HCT116 (cell line): Measurements from ENCODE around the gene MYCBP2. TPM values are rescaled to one million over a fixed set of nuclear protein-coding genes. Genes with fewer than 3 reads are reported as not detected.

Source experiments
- ATAC-seq: fragments of 200-7000 bp; cut with Tn5 transposase; 2 replicates; pipeline ENCODE4 v1.9.1; 2020; ENCODE audit warnings: mild to moderate bottlenecking, moderate library complexity
- BruUV-seq: library from RNA; stranded (reverse); fragments of 400-500 nt; replicated peaks from 2 replicates; lab custom pipeline; 2021; lab: Mats Ljungman, UMichigan
- CTCF ChIA-PET: fragments of 300-600 bp; sonication (Branson Sonifier 250); formaldehyde crosslinking; loops from one replicate; lab custom pipeline; 2021; ENCODE audit warnings: antibody characterized with exemption; lab: Charles Lee
- POLR2A ChIA-PET: fragments of 300-600, 350-600 bp; sonication (Branson Sonifier 250); formaldehyde crosslinking; loops from one replicate; lab custom pipeline; 2021; ENCODE audit warnings: antibody characterized with exemption; lab: Charles Lee
- RAD21 ChIA-PET, 2 experiments: fragments of 300-600 bp; sonication (Branson Sonifier 250); formaldehyde crosslinking; loops; one replicate each; lab custom pipeline; 2023; ENCODE audit warnings: low total read pairs in 2 of 2; ENCODE audit not compliant: uncharacterized antibody in 2 of 2, unreplicated experiment in 2 of 2, low non-redundant PET in 1 of 2; lab: Charles Lee
- DNase-seq: peaks from one replicate; pipeline ENCODE4 v3.0.0-alpha.2; 2010; ENCODE audit warnings: low read depth, low spot score
- H2AFZ ChIP-seq: fragments of 200-600 bp; shearing (Covaris generic), sonication (generic); 2 replicates; pipeline ENCODE4 v1.6.1; 2017; ENCODE audit warnings: low read depth, mixed run types, mixed read lengths, antibody characterized with exemption, low read length; ENCODE audit not compliant: poor library complexity, severe bottlenecking
- H3K27ac ChIP-seq: 2 replicates; pipeline ENCODE4 v1.5.1; 2012; ENCODE audit warnings: low read depth, low read length
- H3K27me3 ChIP-seq: fragments of 200-600 bp; sonication (generic); 2 replicates; pipeline ENCODE4 v1.6.1; 2016; ENCODE audit warnings: mixed run types, low read length, mixed read lengths; ENCODE audit not compliant: insufficient read depth
- H3K36me3 ChIP-seq, 2 experiments: fragments of 200-500 bp in 1 of 2; fragments of 200-600 bp in 1 of 2; sonication (Bioruptor generic) in 1 of 2; sonication (generic) in 1 of 2; 2 replicates each; pipeline versions ENCODE4 v1.5.1 to v1.6.1; 2014 to 2016; ENCODE audit warnings: low read length in 2 of 2, inconsistent platforms in 1 of 2, mixed read lengths in 1 of 2, mixed run types in 1 of 2; ENCODE audit not compliant: insufficient read depth in 2 of 2, control insufficient read depth in 1 of 2
- H3K4me1 ChIP-seq, 2 experiments: fragments of 200-600 bp in 1 of 2; sonication (generic) in 1 of 2; 2 replicates each; pipeline versions ENCODE4 v1.5.1 to v1.6.1; 2012 to 2017; ENCODE audit warnings: low read length in 2 of 2, inconsistent platforms in 1 of 2, mild to moderate bottlenecking in 1 of 2, mixed read lengths in 1 of 2, mixed run types in 1 of 2, moderate library complexity in 1 of 2; ENCODE audit not compliant: insufficient read depth in 2 of 2, control insufficient read depth in 1 of 2
- H3K4me2 ChIP-seq: fragments of 200-600 bp; sonication (generic); 2 replicates; pipeline ENCODE4 v1.6.1; 2017; ENCODE audit warnings: mixed run types, low read length, mixed read lengths
- H3K4me3 ChIP-seq, 2 experiments: fragments of 200-600 bp in 1 of 2; sonication (generic) in 1 of 2; replicated peaks in 1 of 2; 2 replicates each; pipeline ENCODE4 v1.5.1; 2011 to 2016; ENCODE audit warnings: low read length in 2 of 2, control low read depth in 1 of 2, low read depth in 1 of 2, mild to moderate bottlenecking in 1 of 2, mixed read lengths in 1 of 2, mixed run types in 1 of 2
- H3K79me2 ChIP-seq: fragments of 200-600 bp; sonication (generic); 2 replicates; pipeline ENCODE4 v1.6.1; 2017; ENCODE audit warnings: mild to moderate bottlenecking, mixed run types, low read length, moderate library complexity, mixed read lengths; ENCODE audit not compliant: insufficient read depth
- H3K9ac ChIP-seq: fragments of 200-600 bp; sonication (generic); 2 replicates; pipeline ENCODE4 v1.6.1; 2016; ENCODE audit warnings: low read length, mixed read lengths
- H3K9me2 ChIP-seq: fragments of 200-600 bp; sonication (generic), shearing (Covaris generic); 2 replicates; pipeline ENCODE4 v1.6.1; 2017; ENCODE audit warnings: mixed run types, mild to moderate bottlenecking, moderate library complexity; ENCODE audit not compliant: insufficient read depth
- H3K9me3 ChIP-seq, 2 experiments: fragments of 200-500 bp in 1 of 2; fragments of 200-600 bp in 1 of 2; sonication (Bioruptor generic) in 1 of 2; sonication (generic) in 1 of 2; 2 replicates each; pipeline ENCODE4 v1.6.1; 2014 to 2017; ENCODE audit warnings: low read length in 2 of 2, mixed read lengths in 2 of 2, inconsistent platforms in 1 of 2, low read depth in 1 of 2, mild to moderate bottlenecking in 1 of 2, mixed run types in 1 of 2, moderate library complexity in 1 of 2; ENCODE audit not compliant: control insufficient read depth in 1 of 2, insufficient read depth in 1 of 2
- H4K20me1 ChIP-seq: fragments of 200-600 bp; sonication (generic), shearing (Covaris generic); 2 replicates; pipeline ENCODE4 v1.6.1; 2017; ENCODE audit warnings: mixed run types, mild to moderate bottlenecking, moderate library complexity; ENCODE audit not compliant: insufficient read depth
- CEBPB ChIP-seq: IDR thresholded peaks from 2 replicates; pipeline ENCODE4 v1.6.1; 2012; ENCODE audit warnings: low read depth
- EGR1 ChIP-seq: IDR thresholded peaks from 2 replicates; pipeline ENCODE4 v1.6.1; 2012; ENCODE audit warnings: low read depth
- EZH2phosphoT487 ChIP-seq: fragments of 200-600 bp; IDR thresholded peaks from 2 replicates; pipeline ENCODE4 v1.6.1; 2018; ENCODE audit warnings: antibody characterized with exemption, borderline replicate concordance
- FOSL1 ChIP-seq: IDR thresholded peaks from 2 replicates; pipeline ENCODE4 v1.6.1; 2012; ENCODE audit warnings: low read depth
- MAX ChIP-seq: IDR thresholded peaks from 2 replicates; pipeline ENCODE4 v1.6.1; 2012
- POLR2AphosphoS5 ChIP-seq: IDR thresholded peaks from 2 replicates; pipeline ENCODE4 v1.6.1; 2011; ENCODE audit warnings: mild to moderate bottlenecking, low read depth, low read length, moderate library complexity
- RAD21 ChIP-seq: IDR thresholded peaks from 2 replicates; pipeline ENCODE4 v1.6.1; 2012; ENCODE audit warnings: low read depth, mild to moderate bottlenecking
- TCF7L2 ChIP-seq: IDR thresholded peaks from 2 replicates; pipeline ENCODE4 v1.7.0; 2011; ENCODE audit warnings: borderline replicate concordance, inconsistent platforms; ENCODE audit not compliant: insufficient read depth, insufficient read length; ENCODE audit errors: extremely low read depth
- ZBTB33 ChIP-seq: IDR thresholded peaks from 2 replicates; pipeline ENCODE4 v1.6.1; 2011; ENCODE audit warnings: mild to moderate bottlenecking, low read length, moderate library complexity; ENCODE audit not compliant: insufficient replicate concordance; ENCODE audit errors: extremely low read depth
- ZNF274 ChIP-seq: fragments of 200-500 bp; sonication (Bioruptor generic); IDR thresholded peaks from 2 replicates; pipeline ENCODE4 v1.6.1; 2014; ENCODE audit warnings: mild to moderate bottlenecking, low read depth, low read length, inconsistent platforms
- intact Hi-C: fragments of 100-400 bp; cut with micrococcal nuclease; formaldehyde crosslinking; loops from 2 replicates; pipeline ENCODE4 v1.10.0; 2022
- total RNA-seq: library from RNA; stranded (reverse); gene quantifications from one replicate; pipeline ENCODE4 v1.2.1, GENCODE V29; 2021; ENCODE audit not compliant: unreplicated experiment

MYCBP2 gene
- total RNA-seq, 1 experiment from 2014 or later: 48.5 TPM

GRCh38 chr13:77022341-77022740 lies 304.6 kb downstream of the MYCBP2 start:
- Histone ChIP-seq H3K9me2 (no peaks in the 10 kb centered on the region), H3K9me3 (no peaks in the 10 kb centered on the region), H3K4me2 (no peak overlapping the region), H3K4me3 (no peak overlapping the region), H4K20me1 (peaks cover 14% of the 10 kb centered on the region), H3K4me1 (peaks cover 9 to 14% of the 10 kb centered on the region in 2 experiments; a peak in 3 of 4 replicates), H3K27ac (no peak overlapping the region), H2AFZ (no peak overlapping the region), H3K79me2 (peaks cover 81% of the 10 kb centered on the region), H3K36me3 (peaks cover 5 to 6% of the 10 kb centered on the region in 2 experiments; a peak in 2 of 4 replicates)
- intact Hi-C loops: loop anchor here (10.0 kb wide), 2 partner anchors 302 to 452 kb away; partner anchors contain the start of gene MYCBP2
- ATAC-seq (no peak), DNase-seq (no peak)
- ChIA-PET CTCF (no interaction called here), RAD21 (no interaction called here), POLR2A (no interaction called here)
- BruUV-seq: no TSS peak
- TF ChIP-seq FOSL1 (no peak), TCF7L2 (no peak), EZH2phosphoT487 (no peak), RAD21 (no peak), EGR1 (no peak), POLR2AphosphoS5 (no peak), MAX (no peak), ZNF274 (no peak), ZBTB33 (no peak), CEBPB (no peak)
- TF ChIP-seq, all 23 proteins: peak for 0
- H3K27me3 ChIP-seq: no peaks in the 10 kb centered on the region
- no peak overlapping the region for H3K9ac ChIP-seq
